ENCODE data around the gene GDNF.
A peak's percentile ranks its signal among the peaks of the same experiment; 100 is the strongest.

The GDNF gene

GRCh38 chr5:37804401-37804800, 35.4 kb downstream of the GDNF start:
- Histone ChIP-seq H2BK5ac (ENCODE audit: low read length) (no peak overlapping the region), H3K4me1 (ENCODE audit: control insufficient read depth in 2 of 2, insufficient read depth in 1 of 2, low read depth in 1 of 2, low read length in 2 of 2) (no peaks in the 10 kb centered on the region), H3K27me3 (ENCODE audit: control insufficient read depth in 3 of 3, insufficient read depth in 3 of 3, low read depth in 1 of 3, low read length in 3 of 3) (no peaks in the 10 kb centered on the region), H2BK12ac (ENCODE audit: low read length) (no peak overlapping the region), H3K4ac (ENCODE audit: low read length) (no peak overlapping the region), H3K9ac (ENCODE audit: low read depth, low read length, poor library complexity) (no peak overlapping the region), H2BK15ac (ENCODE audit: low read length) (no peak overlapping the region), H2AFZ (ENCODE audit: low read length) (no peak overlapping the region), H2AK5ac (ENCODE audit: low read depth, low read length) (no peak overlapping the region), H3K9me3 (replicated peaks in 1 of 2; ENCODE audit: control insufficient read depth in 2 of 2, insufficient read depth in 1 of 2, low read depth in 1 of 2, low read length in 2 of 2) (peaks cover 0 to 2% of the 10 kb centered on the region in 2 donors), H4K91ac (ENCODE audit: low read depth, low read length, poor library complexity) (no peak overlapping the region), H2BK120ac (ENCODE audit: low read depth, low read length) (no peak overlapping the region), H3K79me1 (ENCODE audit: low read depth, low read length) (no peaks in the 10 kb centered on the region), H3K27ac (replicated peaks; ENCODE audit: low read length) (no peak overlapping the region), H3K18ac (ENCODE audit: low read length) (no peak overlapping the region), H3K4me2 (ENCODE audit: insufficient read depth, low read length, poor library complexity, severe bottlenecking) (no peak overlapping the region), H3K23ac (ENCODE audit: low read depth, low read length, poor library complexity) (no peak overlapping the region), H3K4me3 (ENCODE audit: low read length in 2 of 2) (no peak overlapping the region), H4K8ac (ENCODE audit: low read depth, low read length) (no peak overlapping the region), H3K36me3 (replicated peaks in 1 of 2; ENCODE audit: control insufficient read depth in 2 of 2, insufficient read depth in 2 of 2, low read length in 2 of 2) (no peaks in the 10 kb centered on the region), H3K14ac (ENCODE audit: low read length) (no peak overlapping the region)
- WGBS, 2 donors (ENCODE audit: extremely low coverage in 2 of 2, insufficient read length in 2 of 2, insufficient replicate concordance in 1 of 2), result no CpG with 5 or more reads among the region's 2 CpGs
- no peak for DNase-seq (ENCODE audit: low spot score)

GRCh38 chr5:37803487-37803886, 36.4 kb downstream of the GDNF start:
- H3K27ac ChIP-seq (replicated peaks; ENCODE audit: low read length), result no peak overlapping the region
- no peak overlapping the region for H3K4ac ChIP-seq (ENCODE audit: low read length)
- H2BK12ac ChIP-seq (ENCODE audit: low read length), result no peak overlapping the region
- no peak overlapping the region for H2AFZ ChIP-seq (ENCODE audit: low read length)
- DNase-seq (ENCODE audit: low spot score), result no peak
- no peak overlapping the region for H3K4me3 ChIP-seq (ENCODE audit: low read length in 2 of 2)
- no peak overlapping the region for H3K4me2 ChIP-seq (ENCODE audit: insufficient read depth, low read length, poor library complexity, severe bottlenecking)
- H3K23ac ChIP-seq (ENCODE audit: low read depth, low read length, poor library complexity), result no peak overlapping the region
- no peak overlapping the region for H4K8ac ChIP-seq (ENCODE audit: low read depth, low read length)
- H3K27me3 ChIP-seq (ENCODE audit: control insufficient read depth in 3 of 3, insufficient read depth in 3 of 3, low read depth in 1 of 3, low read length in 3 of 3), result no peaks in the 10 kb centered on the region
- H4K91ac ChIP-seq (ENCODE audit: low read depth, low read length, poor library complexity), result no peak overlapping the region
- H3K18ac ChIP-seq (ENCODE audit: low read length), result no peak overlapping the region
- H3K9me3 ChIP-seq (replicated peaks in 1 of 2; ENCODE audit: control insufficient read depth in 2 of 2, insufficient read depth in 1 of 2, low read depth in 1 of 2, low read length in 2 of 2), result peaks cover 0 to 2% of the 10 kb centered on the region in 2 donors
- WGBS, 2 donors (ENCODE audit: extremely low coverage in 2 of 2, insufficient read length in 2 of 2, insufficient replicate concordance in 1 of 2), result no CpG with 5 or more reads among the region's 1 CpG
- no peak overlapping the region for H3K14ac ChIP-seq (ENCODE audit: low read length)
- no peak overlapping the region for H3K9ac ChIP-seq (ENCODE audit: low read depth, low read length, poor library complexity)
- H2BK120ac ChIP-seq (ENCODE audit: low read depth, low read length), result no peak overlapping the region
- H2AK5ac ChIP-seq (ENCODE audit: low read depth, low read length), result no peak overlapping the region
- H3K79me1 ChIP-seq (ENCODE audit: low read depth, low read length), result no peaks in the 10 kb centered on the region
- no peak overlapping the region for H2BK5ac ChIP-seq (ENCODE audit: low read length)
- H2BK15ac ChIP-seq (ENCODE audit: low read length), result no peak overlapping the region
- H3K4me1 ChIP-seq (ENCODE audit: control insufficient read depth in 2 of 2, insufficient read depth in 1 of 2, low read depth in 1 of 2, low read length in 2 of 2), result no peaks in the 10 kb centered on the region
- no peaks in the 10 kb centered on the region for H3K36me3 ChIP-seq (replicated peaks in 1 of 2; ENCODE audit: control insufficient read depth in 2 of 2, insufficient read depth in 2 of 2, low read length in 2 of 2)

GRCh38 chr5:37801521-37801920, 38.3 kb downstream of the GDNF start:
- no peak overlapping the region for H3K27ac ChIP-seq (replicated peaks; ENCODE audit: low read length)
- H2BK5ac ChIP-seq (ENCODE audit: low read length), result no peak overlapping the region
- no peaks in the 10 kb centered on the region for H3K79me1 ChIP-seq (ENCODE audit: low read depth, low read length)
- H4K8ac ChIP-seq (ENCODE audit: low read depth, low read length), result no peak overlapping the region
- no peak overlapping the region for H2BK15ac ChIP-seq (ENCODE audit: low read length)
- no peak overlapping the region for H3K9ac ChIP-seq (ENCODE audit: low read depth, low read length, poor library complexity)
- H3K9me3 ChIP-seq (replicated peaks in 1 of 2; ENCODE audit: control insufficient read depth in 2 of 2, insufficient read depth in 1 of 2, low read depth in 1 of 2, low read length in 2 of 2), result peaks cover 0 to 2% of the 10 kb centered on the region in 2 donors
- H4K91ac ChIP-seq (ENCODE audit: low read depth, low read length, poor library complexity), result no peak overlapping the region
- no peak overlapping the region for H3K4me2 ChIP-seq (ENCODE audit: insufficient read depth, low read length, poor library complexity, severe bottlenecking)
- H3K4ac ChIP-seq (ENCODE audit: low read length), result no peak overlapping the region
- no peak overlapping the region for H2AFZ ChIP-seq (ENCODE audit: low read length)
- no peak for DNase-seq (ENCODE audit: low spot score)
- H2AK5ac ChIP-seq (ENCODE audit: low read depth, low read length), result no peak overlapping the region
- no peak overlapping the region for H3K23ac ChIP-seq (ENCODE audit: low read depth, low read length, poor library complexity)
- no peaks in the 10 kb centered on the region for H3K36me3 ChIP-seq (replicated peaks in 1 of 2; ENCODE audit: control insufficient read depth in 2 of 2, insufficient read depth in 2 of 2, low read length in 2 of 2)
- no peak overlapping the region for H3K14ac ChIP-seq (ENCODE audit: low read length)
- H2BK12ac ChIP-seq (ENCODE audit: low read length), result no peak overlapping the region
- no peak overlapping the region for H3K4me3 ChIP-seq (ENCODE audit: low read length in 2 of 2)
- H3K27me3 ChIP-seq (ENCODE audit: control insufficient read depth in 3 of 3, insufficient read depth in 3 of 3, low read depth in 1 of 3, low read length in 3 of 3), result no peaks in the 10 kb centered on the region
- WGBS, 2 donors (ENCODE audit: extremely low coverage in 2 of 2, insufficient read length in 2 of 2, insufficient replicate concordance in 1 of 2), result no CpG with 5 or more reads among the region's 2 CpGs
- no peak overlapping the region for H3K18ac ChIP-seq (ENCODE audit: low read length)
- H2BK120ac ChIP-seq (ENCODE audit: low read depth, low read length), result no peak overlapping the region
- H3K4me1 ChIP-seq (ENCODE audit: control insufficient read depth in 2 of 2, insufficient read depth in 1 of 2, low read depth in 1 of 2, low read length in 2 of 2), result no peaks in the 10 kb centered on the region

DNA sequence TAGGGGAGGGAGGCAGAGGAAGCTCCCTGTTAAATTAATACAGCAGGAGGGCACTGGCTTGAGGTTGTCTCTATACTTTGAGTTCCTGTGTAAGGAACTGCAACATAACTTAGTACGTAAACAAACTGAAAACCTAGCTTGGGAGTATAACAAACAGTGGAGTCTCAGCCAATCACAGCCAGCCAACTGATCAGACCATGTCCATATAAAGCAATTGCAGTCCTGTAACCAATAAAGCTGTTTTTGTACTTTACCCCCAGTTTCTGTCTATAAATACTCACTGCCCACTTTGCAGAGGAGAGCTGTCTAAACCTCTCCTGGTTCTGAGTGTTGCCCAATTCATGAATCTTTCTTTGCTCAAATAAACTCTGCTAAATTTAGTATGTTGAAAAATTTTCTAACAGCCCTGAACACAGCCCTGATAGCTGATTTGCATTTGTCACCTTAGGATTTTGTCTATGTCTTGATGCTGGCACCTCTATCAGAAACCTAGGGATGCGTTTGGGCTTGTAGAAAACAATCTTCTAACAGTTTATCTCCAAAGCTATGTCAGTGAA, 39.9 kb downstream of the GDNF start:
- WGBS, 2 donors (ENCODE audit: extremely low coverage in 2 of 2, insufficient read length in 2 of 2, insufficient replicate concordance in 1 of 2), result no CpG with 5 or more reads among the region's 2 CpGs
- Histone ChIP-seq H3K18ac (ENCODE audit: low read length) (no peak overlapping the region), H3K4me3 (ENCODE audit: low read length in 2 of 2) (no peak overlapping the region), H4K8ac (ENCODE audit: low read depth, low read length) (no peak overlapping the region), H3K27me3 (ENCODE audit: control insufficient read depth in 3 of 3, insufficient read depth in 3 of 3, low read depth in 1 of 3, low read length in 3 of 3) (no peaks in the 10 kb centered on the region), H3K9me3 (replicated peaks in 1 of 2; ENCODE audit: control insufficient read depth in 2 of 2, insufficient read depth in 1 of 2, low read depth in 1 of 2, low read length in 2 of 2) (peaks cover 0 to 2% of the 10 kb centered on the region in 2 donors), H2BK5ac (ENCODE audit: low read length) (no peak overlapping the region), H2AK5ac (ENCODE audit: low read depth, low read length) (no peak overlapping the region), H3K4me2 (ENCODE audit: insufficient read depth, low read length, poor library complexity, severe bottlenecking) (no peak overlapping the region), H3K4ac (ENCODE audit: low read length) (no peak overlapping the region), H2BK12ac (ENCODE audit: low read length) (no peak overlapping the region), H4K91ac (ENCODE audit: low read depth, low read length, poor library complexity) (no peak overlapping the region), H3K27ac (replicated peaks; ENCODE audit: low read length) (no peak overlapping the region), H3K23ac (ENCODE audit: low read depth, low read length, poor library complexity) (no peak overlapping the region), H2BK120ac (ENCODE audit: low read depth, low read length) (no peak overlapping the region), H3K79me1 (ENCODE audit: low read depth, low read length) (no peaks in the 10 kb centered on the region), H2BK15ac (ENCODE audit: low read length) (no peak overlapping the region), H3K9ac (ENCODE audit: low read depth, low read length, poor library complexity) (no peak overlapping the region), H3K4me1 (ENCODE audit: control insufficient read depth in 2 of 2, insufficient read depth in 1 of 2, low read depth in 1 of 2, low read length in 2 of 2) (no peaks in the 10 kb centered on the region), H2AFZ (ENCODE audit: low read length) (peak overlapping the region; percentile 68), H3K14ac (ENCODE audit: low read length) (no peak overlapping the region), H3K36me3 (replicated peaks in 1 of 2; ENCODE audit: control insufficient read depth in 2 of 2, insufficient read depth in 2 of 2, low read length in 2 of 2) (no peaks in the 10 kb centered on the region)
- DNase-seq (ENCODE audit: low spot score), result no peak
